ENCODE data around the gene HINFP.

DNA sequence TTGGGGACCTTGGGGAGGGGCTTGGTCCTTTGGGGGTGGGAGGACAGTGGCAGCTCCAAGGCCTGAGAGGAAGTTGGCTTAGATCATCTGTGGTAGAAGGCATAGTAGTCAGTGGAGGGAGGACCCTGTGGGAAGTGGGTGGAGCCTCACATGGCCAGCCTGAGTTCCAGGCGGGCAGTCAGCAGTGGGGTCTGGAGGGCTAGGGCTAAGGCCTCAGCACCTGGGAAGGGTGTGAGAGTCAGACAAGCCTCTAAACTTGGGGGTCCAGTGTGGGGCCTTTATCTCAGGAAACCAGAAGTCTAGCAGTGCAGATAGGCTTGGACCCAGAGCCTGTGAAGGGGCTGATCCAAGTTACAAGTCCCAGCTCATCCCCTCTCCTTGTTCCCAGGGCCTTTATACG, 51.1 kb downstream of the HINFP start:
- TF ChIP-seq, protein P1, sequence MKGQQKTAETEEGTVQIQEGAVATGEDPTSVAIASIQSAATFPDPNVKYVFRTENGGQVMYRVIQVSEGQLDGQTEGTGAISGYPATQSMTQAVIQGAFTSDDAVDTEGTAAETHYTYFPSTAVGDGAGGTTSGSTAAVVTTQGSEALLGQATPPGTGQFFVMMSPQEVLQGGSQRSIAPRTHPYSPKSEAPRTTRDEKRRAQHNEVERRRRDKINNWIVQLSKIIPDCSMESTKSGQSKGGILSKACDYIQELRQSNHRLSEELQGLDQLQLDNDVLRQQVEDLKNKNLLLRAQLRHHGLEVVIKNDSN (IDR thresholded peaks at IDR 0.05): no peak
- TF ChIP-seq TEAD4 (IDR thresholded peaks at IDR 0.05): no peak
- no peak for TF ChIP-seq EP300 (IDR thresholded peaks at IDR 0.05; ENCODE audit: borderline replicate concordance)
- TF ChIP-seq CEBPB (IDR thresholded peaks at IDR 0.05): no peak
- TF ChIP-seq EGR1 (IDR thresholded peaks at IDR 0.05): no peak
- no peak for TF ChIP-seq REST (IDR thresholded peaks at IDR 0.05; ENCODE audit: low read depth)
- no peak for TF ChIP-seq YY1 (IDR thresholded peaks at IDR 0.05; ENCODE audit: low read depth)
- TF ChIP-seq RAD21 (IDR thresholded peaks at IDR 0.05; ENCODE audit: low read depth): no peak
- TF ChIP-seq, protein P2, sequence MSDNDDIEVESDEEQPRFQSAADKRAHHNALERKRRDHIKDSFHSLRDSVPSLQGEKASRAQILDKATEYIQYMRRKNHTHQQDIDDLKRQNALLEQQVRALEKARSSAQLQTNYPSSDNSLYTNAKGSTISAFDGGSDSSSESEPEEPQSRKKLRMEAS (IDR thresholded peaks at IDR 0.05): no peak
